ENCODE results near the gene GOLGA6L10.
"Not testable (repeated sequence)": the region's sequence is repeated elsewhere in the genome, so short reads cannot be mapped to it uniquely, and the experiment has no call there.

Gene GOLGA6L10

GRCh38 chr15:82342632-82343374 lies 6.5 kb downstream of the GOLGA6L10 start:
- not testable (repeated sequence) for DNase-seq

- DNase-seq = not testable (repeated sequence)
Observed at GRCh38 chr15:82338573-82338972, 10.7 kb downstream of the GOLGA6L10 start.

GRCh38 chr15:82338053-82338452 lies 11.2 kb downstream of the GOLGA6L10 start:
- not testable (repeated sequence) for DNase-seq

GRCh38 chr15:82337051-82337450 lies 12.2 kb downstream of the GOLGA6L10 start:
- DNase-seq = not testable (repeated sequence)

GRCh38 chr15:82336180-82336647 lies 13.1 kb downstream of the GOLGA6L10 start:
- not testable (repeated sequence) for DNase-seq

- not testable (repeated sequence) for DNase-seq
Observed at GRCh38 chr15:82335006-82335405, 14.3 kb downstream of the GOLGA6L10 start.

GRCh38 chr15:82334554-82334932 lies 14.7 kb downstream of the GOLGA6L10 start:
- DNase-seq = not testable (repeated sequence)

- DNase-seq = not testable (repeated sequence)
Observed at GRCh38 chr15:82333603-82334553, 15.4 kb downstream of the GOLGA6L10 start.

GRCh38 chr15:82332711-82333602 lies 16.3 kb downstream of the GOLGA6L10 start:
- DNase-seq = not testable (repeated sequence)

GRCh38 chr15:82331576-82332304 lies 17.5 kb downstream of the GOLGA6L10 start:
- DNase-seq = not testable (repeated sequence)

- DNase-seq = not testable (repeated sequence)
Observed at GRCh38 chr15:82330921-82331320, 18.4 kb downstream of the GOLGA6L10 start.

- not testable (repeated sequence) for DNase-seq
Observed at GRCh38 chr15:82329039-82329438, 20.2 kb downstream of the GOLGA6L10 start.

GRCh38 chr15:82327372-82327771 lies 21.9 kb downstream of the GOLGA6L10 start:
- DNase-seq = not testable (repeated sequence)

- not testable (repeated sequence) for DNase-seq
Observed at GRCh38 chr15:82326896-82327295, 22.4 kb downstream of the GOLGA6L10 start.

GRCh38 chr15:82325646-82326045 lies 23.6 kb downstream of the GOLGA6L10 start:
- DNase-seq = not testable (repeated sequence)

- DNase-seq = not testable (repeated sequence)
Observed at GRCh38 chr15:82324831-82325230, 24.4 kb downstream of the GOLGA6L10 start.

- not testable (repeated sequence) for DNase-seq
Observed at GRCh38 chr15:82322488-82322887, 26.8 kb downstream of the GOLGA6L10 start.

GRCh38 chr15:82320861-82321260 lies 28.4 kb downstream of the GOLGA6L10 start:
- DNase-seq = not testable (repeated sequence)

- DNase-seq = not testable (repeated sequence)
Observed at GRCh38 chr15:82319522-82320278, 29.6 kb downstream of the GOLGA6L10 start.

- DNase-seq = not testable (repeated sequence)
Observed at GRCh38 chr15:82318281-82318680, 31.0 kb downstream of the GOLGA6L10 start.

- DNase-seq = not testable (repeated sequence)
Observed at GRCh38 chr15:82317516-82317915, 31.8 kb downstream of the GOLGA6L10 start.

All from NCI-H774 (cell line).